Measurements from ENCODE around the gene JSRP1. TPM values are rescaled to one million over a fixed set of nuclear protein-coding genes. Genes with fewer than 3 reads are reported as not detected.
A peak's percentile ranks its signal among the peaks of the same experiment; 100 is the strongest.

The JSRP1 gene
- total and polyA plus RNA-seq, 2 experiments from 2014 or later: 2.4 to 3.1 TPM

DNA sequence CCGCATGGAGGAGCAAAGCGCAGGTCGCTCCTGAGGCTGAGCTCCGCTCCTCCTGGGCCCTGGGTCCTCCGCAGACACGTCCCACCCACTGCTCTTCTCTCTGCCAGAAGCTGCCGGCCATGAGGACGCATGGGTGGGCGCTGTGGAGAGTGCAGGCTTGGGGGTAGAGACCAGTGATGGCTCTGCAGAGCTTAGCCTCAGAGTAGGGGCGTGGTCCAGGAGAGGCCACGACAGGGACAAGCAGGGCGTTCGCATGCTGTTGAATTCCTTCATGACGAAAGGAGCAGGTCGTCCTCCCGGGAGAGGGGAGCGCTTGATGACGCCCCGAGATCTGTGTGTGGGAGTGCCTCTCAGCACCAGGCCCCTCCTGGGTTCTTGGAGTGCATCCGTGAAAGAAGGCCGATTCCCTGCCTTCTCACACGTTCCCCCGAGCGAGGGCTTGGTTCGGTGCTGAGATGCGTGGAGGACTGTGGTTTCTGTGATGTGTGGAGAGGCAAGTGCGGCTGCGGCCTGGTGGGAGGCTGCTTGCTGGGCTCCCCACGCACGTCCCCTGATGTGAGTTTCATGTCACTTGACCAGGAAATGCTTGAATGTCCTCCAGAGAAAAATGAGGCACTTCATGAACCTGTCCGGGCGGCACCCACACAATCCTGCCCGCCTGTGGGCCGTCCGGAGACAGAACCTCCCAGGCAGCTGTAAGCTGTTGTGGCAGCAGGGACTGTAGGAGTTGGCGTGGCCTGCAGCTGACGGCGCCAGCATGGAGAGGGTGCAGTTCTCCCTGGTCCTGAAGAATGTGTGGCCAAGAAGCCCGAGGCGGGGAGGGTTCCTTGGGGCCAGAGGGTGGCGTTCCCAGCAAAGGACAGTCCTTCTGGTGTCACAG, 15.1 kb downstream of the JSRP1 start:
- H3K79me2 ChIP-seq (replicated peaks; ENCODE audit: insufficient read depth): peaks cover 70% of the 10 kb centered on the region
- no peak for TF ChIP-seq JUNB (IDR thresholded peaks at IDR 0.05; ENCODE audit: unreplicated experiment)
- no peak for TF ChIP-seq NANOG (IDR thresholded peaks at IDR 0.05; ENCODE audit: borderline replicate concordance)
- TF ChIP-seq, protein P1, sequence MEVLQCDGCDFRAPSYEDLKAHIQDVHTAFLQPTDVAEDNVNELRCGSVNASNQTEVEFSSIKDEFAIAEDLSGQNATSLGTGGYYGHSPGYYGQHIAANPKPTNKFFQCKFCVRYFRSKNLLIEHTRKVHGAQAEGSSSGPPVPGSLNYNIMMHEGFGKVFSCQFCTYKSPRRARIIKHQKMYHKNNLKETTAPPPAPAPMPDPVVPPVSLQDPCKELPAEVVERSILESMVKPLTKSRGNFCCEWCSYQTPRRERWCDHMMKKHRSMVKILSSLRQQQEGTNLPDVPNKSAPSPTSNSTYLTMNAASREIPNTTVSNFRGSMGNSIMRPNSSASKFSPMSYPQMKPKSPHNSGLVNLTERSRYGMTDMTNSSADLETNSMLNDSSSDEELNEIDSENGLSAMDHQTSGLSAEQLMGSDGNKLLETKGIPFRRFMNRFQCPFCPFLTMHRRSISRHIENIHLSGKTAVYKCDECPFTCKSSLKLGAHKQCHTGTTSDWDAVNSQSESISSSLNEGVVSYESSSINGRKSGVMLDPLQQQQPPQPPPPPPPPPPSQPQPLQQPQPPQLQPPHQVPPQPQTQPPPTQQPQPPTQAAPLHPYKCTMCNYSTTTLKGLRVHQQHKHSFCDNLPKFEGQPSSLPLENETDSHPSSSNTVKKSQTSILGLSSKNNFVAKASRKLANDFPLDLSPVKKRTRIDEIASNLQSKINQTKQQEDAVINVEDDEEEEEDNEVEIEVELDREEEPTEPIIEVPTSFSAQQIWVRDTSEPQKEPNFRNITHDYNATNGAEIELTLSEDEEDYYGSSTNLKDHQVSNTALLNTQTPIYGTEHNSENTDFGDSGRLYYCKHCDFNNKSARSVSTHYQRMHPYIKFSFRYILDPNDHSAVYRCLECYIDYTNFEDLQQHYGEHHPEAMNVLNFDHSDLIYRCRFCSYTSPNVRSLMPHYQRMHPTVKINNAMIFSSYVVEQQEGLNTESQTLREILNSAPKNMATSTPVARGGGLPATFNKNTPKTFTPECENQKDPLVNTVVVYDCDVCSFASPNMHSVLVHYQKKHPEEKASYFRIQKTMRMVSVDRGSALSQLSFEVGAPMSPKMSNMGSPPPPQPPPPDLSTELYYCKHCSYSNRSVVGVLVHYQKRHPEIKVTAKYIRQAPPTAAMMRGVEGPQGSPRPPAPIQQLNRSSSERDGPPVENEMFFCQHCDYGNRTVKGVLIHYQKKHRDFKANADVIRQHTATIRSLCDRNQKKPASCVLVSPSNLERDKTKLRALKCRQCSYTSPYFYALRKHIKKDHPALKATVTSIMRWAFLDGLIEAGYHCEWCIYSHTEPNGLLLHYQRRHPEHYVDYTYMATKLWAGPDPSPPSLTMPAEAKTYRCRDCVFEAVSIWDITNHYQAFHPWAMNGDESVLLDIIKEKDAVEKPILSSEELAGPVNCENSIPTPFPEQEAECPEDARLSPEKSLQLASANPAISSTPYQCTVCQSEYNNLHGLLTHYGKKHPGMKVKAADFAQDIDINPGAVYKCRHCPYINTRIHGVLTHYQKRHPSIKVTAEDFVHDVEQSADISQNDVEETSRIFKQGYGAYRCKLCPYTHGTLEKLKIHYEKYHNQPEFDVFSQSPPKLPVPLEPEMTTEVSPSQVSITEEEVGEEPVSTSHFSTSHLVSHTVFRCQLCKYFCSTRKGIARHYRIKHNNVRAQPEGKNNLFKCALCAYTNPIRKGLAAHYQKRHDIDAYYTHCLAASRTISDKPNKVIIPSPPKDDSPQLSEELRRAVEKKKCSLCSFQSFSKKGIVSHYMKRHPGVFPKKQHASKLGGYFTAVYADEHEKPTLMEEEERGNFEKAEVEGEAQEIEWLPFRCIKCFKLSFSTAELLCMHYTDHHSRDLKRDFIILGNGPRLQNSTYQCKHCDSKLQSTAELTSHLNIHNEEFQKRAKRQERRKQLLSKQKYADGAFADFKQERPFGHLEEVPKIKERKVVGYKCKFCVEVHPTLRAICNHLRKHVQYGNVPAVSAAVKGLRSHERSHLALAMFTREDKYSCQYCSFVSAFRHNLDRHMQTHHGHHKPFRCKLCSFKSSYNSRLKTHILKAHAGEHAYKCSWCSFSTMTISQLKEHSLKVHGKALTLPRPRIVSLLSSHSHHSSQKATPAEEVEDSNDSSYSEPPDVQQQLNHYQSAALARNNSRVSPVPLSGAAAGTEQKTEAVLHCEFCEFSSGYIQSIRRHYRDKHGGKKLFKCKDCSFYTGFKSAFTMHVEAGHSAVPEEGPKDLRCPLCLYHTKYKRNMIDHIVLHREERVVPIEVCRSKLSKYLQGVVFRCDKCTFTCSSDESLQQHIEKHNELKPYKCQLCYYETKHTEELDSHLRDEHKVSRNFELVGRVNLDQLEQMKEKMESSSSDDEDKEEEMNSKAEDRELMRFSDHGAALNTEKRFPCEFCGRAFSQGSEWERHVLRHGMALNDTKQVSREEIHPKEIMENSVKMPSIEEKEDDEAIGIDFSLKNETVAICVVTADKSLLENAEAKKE (CRISPR knock-in tag; IDR thresholded peaks at IDR 0.05): no peak
- no peak for TF ChIP-seq REST (IDR thresholded peaks at IDR 0.05; ENCODE audit: unreplicated experiment)
- TF ChIP-seq CREB1 (CRISPR knock-in tag; IDR thresholded peaks at IDR 0.05; ENCODE audit: low read depth): no peak
- TF ChIP-seq EZH2 (IDR thresholded peaks at IDR 0.05; ENCODE audit: low read depth, unreplicated experiment): no peak
- TF ChIP-seq, protein P2, sequence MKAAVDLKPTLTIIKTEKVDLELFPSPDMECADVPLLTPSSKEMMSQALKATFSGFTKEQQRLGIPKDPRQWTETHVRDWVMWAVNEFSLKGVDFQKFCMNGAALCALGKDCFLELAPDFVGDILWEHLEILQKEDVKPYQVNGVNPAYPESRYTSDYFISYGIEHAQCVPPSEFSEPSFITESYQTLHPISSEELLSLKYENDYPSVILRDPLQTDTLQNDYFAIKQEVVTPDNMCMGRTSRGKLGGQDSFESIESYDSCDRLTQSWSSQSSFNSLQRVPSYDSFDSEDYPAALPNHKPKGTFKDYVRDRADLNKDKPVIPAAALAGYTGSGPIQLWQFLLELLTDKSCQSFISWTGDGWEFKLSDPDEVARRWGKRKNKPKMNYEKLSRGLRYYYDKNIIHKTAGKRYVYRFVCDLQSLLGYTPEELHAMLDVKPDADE (IDR thresholded peaks at IDR 0.05): no peak
- no peak for TF ChIP-seq STAT1 (IDR thresholded peaks at IDR 0.05; ENCODE audit: unreplicated experiment)
- TF ChIP-seq POLR2AphosphoS5 (IDR thresholded peaks at IDR 0.05; ENCODE audit: low read depth): no peak
- TF ChIP-seq, protein P3, sequence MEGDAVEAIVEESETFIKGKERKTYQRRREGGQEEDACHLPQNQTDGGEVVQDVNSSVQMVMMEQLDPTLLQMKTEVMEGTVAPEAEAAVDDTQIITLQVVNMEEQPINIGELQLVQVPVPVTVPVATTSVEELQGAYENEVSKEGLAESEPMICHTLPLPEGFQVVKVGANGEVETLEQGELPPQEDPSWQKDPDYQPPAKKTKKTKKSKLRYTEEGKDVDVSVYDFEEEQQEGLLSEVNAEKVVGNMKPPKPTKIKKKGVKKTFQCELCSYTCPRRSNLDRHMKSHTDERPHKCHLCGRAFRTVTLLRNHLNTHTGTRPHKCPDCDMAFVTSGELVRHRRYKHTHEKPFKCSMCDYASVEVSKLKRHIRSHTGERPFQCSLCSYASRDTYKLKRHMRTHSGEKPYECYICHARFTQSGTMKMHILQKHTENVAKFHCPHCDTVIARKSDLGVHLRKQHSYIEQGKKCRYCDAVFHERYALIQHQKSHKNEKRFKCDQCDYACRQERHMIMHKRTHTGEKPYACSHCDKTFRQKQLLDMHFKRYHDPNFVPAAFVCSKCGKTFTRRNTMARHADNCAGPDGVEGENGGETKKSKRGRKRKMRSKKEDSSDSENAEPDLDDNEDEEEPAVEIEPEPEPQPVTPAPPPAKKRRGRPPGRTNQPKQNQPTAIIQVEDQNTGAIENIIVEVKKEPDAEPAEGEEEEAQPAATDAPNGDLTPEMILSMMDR (conservative IDR thresholded peaks at IDR 0.05; ENCODE audit: low read depth in 2 of 2): no peak
- TF ChIP-seq ZNF114 (CRISPR knock-in tag; IDR thresholded peaks at IDR 0.05): no peak
- TF ChIP-seq EZH2phosphoT487 (IDR thresholded peaks at IDR 0.05; ENCODE audit: unreplicated experiment): no peak
- TF ChIP-seq ZNF331 (CRISPR knock-in tag; IDR thresholded peaks at IDR 0.05; ENCODE audit: low read depth): no peak
- H3K36me3 Mint-ChIP-seq (ENCODE audit: low read depth): peaks cover 58% of the 10 kb centered on the region
- ATAC-seq: no peak
- H3K27ac ChIP-seq (ENCODE audit: low read depth): peak overlapping the region; percentile 1
- H3K4me1 Mint-ChIP-seq: peaks cover 37% of the 10 kb centered on the region
- no peaks in the 10 kb centered on the region for H3K27me3 ChIP-seq (ENCODE audit: insufficient read depth)
- H4K20me1 ChIP-seq (replicated peaks; ENCODE audit: insufficient read depth): peaks cover 55% of the 10 kb centered on the region
- H3K9me3 Mint-ChIP-seq: peaks cover 11% of the 10 kb centered on the region; the same call in 2 of the 3 replicates
- peak overlapping the region; percentile 98 for H3K4me3 Mint-ChIP-seq
- 0 out of 2 replicates have a peak overlapping the region, but pooled peaks have one; percentile 97 for H3K4me2 ChIP-seq
- no peak overlapping the region for H3K4me3 ChIP-seq
- DNase-seq (ENCODE audit: low spot score): no peak
- peaks cover 17% of the 10 kb centered on the region; the same call in 1 of the 2 replicates for H3F3A ChIP-seq (replicated peaks; ENCODE audit: low read depth)
- H3K4me1 ChIP-seq (ENCODE audit: insufficient read depth): peaks cover 29% of the 10 kb centered on the region
- peaks cover 13% of the 10 kb centered on the region for H3K36me3 ChIP-seq (ENCODE audit: insufficient read depth)
- H3K27me3 Mint-ChIP-seq (ENCODE audit: insufficient read depth, low read depth, poor library complexity): peaks cover 11% of the 10 kb centered on the region
- H2AFZ ChIP-seq: no peak overlapping the region
- H3K27ac Mint-ChIP-seq: peak overlapping the region; percentile 52
- no peaks in the 10 kb centered on the region for H3K9me2 ChIP-seq (ENCODE audit: insufficient read depth)

Data from GM23338 (cell line).